CD4-positive, alpha-beta T cell treated with Interferon gamma for 1 hour (primary cell): Measurements from ENCODE around the gene DCDC1.
"Not testable (repeated sequence)": the region's sequence is repeated elsewhere in the genome, so short reads cannot be mapped to it uniquely, and the experiment has no call there.

Source experiments
- DNase-seq: peaks from one replicate; pipeline ENCODE4 v3.0.0-alpha.2; 2020

DCDC1 gene

DNA sequence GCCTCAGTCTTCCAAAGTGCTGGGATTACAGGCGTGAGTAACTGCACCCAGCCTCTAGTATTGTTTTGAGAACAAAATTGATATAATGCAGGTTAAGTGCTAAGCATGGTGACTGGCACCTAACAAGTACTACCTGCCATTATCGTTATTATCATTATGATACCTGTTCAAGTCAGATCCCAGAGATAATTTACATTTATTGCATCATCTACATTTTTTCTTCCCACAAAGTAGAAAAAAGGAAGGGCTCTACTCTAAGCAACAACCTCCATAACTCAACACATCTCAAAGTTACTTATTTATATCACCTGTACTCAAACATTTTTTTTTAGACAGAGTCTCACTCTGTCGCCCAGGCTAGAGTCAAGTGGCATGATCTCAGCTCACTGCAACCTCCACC is 42.1 kb downstream of the DCDC1 start:
- DNase-seq: no peak

DNA sequence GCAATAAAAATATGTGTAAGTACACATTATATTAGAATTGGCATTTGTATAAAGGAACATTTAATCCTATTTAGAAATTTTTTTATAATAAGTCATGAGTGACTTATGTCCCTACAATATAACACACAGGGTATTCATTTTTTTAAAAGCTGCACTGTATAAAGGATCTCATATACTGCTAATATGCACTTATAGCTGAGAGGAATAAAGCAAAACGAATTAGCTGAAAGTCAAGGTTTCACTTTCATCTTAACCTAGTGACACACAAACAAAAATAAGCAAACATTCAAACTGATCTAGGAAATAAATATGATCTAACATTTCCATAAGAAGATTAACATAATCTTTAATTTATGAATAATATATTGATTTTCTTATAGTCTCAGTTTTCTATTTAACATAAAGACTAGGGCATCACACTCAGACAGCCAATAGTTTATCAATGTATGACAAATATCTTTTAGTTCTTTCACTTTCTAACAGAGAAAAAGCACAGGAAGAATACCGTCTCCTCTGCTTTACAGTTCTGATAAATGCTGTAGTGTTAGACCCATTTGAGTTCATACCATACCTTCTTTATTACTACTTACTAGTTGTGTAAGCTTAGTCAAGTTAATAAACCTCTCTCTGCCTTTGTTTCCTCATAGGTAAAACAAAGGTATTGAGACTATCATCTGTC is 42.9 kb downstream of the DCDC1 start:
- no peak for DNase-seq

- DNase-seq: no peak
Observed at GRCh38 chr11:31325160-31325559, 44.4 kb downstream of the DCDC1 start.

- DNase-seq: no peak
Observed at GRCh38 chr11:31323145-31323544, 46.4 kb downstream of the DCDC1 start.

DNA sequence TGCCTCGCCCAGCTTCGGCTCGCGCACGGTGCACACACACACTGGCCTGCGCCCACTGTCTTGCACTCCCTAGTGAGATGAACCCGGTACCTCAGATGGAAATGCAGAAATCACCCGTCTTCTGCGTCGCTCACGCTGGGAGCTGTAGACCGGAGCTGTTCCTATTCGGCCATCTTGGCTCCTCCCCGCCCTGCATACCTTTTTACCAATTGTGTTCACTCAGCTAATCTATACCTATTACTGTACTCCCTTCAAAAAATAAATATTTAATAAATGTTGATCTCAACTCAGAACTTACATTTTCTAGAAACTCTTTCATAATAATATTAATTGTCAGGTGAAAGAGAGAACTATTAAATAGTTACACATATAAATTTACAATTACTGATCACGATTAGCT is 48.0 kb downstream of the DCDC1 start:
- DNase-seq: not testable (repeated sequence)

- DNase-seq: no peak
Observed at GRCh38 chr11:31303644-31304180, 65.8 kb downstream of the DCDC1 start.

DNA sequence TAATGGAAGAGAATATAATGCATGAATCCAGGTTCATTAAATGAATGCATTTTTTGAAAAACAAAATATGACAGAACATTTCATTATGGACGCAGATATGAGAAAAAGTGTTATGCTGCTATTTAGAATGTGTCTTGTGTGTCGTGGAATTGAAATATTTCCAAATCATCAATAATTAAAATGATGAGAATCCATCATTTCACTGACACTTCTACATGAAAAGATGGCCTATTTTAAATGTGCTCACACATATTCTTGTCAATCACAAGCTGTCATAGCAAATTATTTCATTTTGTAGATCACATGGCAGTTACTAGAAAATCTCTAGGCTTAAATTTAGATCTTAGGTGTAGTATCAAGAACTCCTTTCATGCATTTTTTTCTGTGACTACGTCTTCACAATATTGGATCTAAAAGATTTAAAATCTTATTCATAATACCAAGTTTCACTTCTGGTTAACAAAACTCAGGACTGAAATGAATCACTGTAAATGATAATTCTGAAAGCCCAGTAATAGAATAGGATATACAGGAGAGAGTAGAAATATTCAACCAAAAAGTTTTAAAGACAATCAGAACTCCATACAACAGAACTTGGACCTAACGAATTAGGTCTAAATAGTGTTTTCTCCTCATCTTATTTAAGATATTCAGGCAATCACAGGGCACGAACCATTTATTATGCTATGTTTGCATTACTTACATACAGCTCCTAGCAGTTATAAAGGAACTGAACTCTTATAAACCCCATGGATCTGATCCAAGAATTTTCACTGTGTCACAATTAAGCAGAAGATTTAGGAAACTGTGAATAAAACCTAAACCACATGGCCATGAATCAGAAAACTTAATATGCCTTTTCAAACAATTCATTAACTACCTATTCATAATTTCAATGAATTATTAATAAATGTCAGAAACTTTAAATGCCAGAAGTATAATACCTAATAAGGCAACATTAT is 67.7 kb downstream of the DCDC1 start:
- no peak for DNase-seq

DNA sequence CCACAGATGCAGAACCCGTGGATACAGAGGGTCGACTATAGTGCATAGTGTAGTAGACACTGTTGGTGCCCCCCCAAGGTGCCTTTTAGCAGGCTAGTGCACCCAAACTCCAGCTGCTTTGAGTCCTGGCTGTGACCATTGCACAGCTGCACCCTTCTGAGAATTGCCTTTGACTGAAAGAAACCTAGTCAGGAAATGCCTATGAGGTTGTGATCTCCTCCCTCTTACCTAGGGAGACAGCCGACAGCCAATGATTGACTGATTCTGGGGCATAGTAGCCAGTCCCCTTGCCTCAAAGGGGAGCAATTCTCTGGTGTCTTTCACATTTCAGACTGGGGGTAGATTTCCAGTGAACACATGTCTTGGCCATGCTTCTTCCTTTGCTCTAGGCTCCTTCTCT is 74.2 kb downstream of the DCDC1 start:
- DNase-seq: no peak

GRCh38 chr11:31273527-31273926 is 96.0 kb downstream of the DCDC1 start:
- not testable (repeated sequence) for DNase-seq

GRCh38 chr11:31267720-31268119 is 101.8 kb downstream of the DCDC1 start:
- DNase-seq: no peak

DNA sequence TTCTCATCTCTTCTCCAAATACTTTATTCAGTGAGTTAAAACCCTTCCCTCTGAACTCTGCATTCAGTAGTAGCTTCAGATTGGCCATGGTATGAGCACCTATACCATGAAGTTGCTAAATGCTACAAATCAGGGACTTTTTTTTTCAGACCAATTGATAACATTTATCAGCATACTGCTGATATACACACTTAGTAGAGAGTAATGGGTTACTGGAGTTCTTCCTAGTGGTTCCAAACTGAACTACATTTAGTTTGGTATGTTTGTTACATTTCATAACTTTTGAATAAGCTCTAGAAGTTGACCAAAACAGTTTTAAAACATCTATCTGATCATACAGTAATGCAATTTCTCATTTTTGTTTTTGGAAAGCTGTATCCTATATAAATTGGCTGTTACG is 104.7 kb downstream of the DCDC1 start:
- no peak for DNase-seq

DNA sequence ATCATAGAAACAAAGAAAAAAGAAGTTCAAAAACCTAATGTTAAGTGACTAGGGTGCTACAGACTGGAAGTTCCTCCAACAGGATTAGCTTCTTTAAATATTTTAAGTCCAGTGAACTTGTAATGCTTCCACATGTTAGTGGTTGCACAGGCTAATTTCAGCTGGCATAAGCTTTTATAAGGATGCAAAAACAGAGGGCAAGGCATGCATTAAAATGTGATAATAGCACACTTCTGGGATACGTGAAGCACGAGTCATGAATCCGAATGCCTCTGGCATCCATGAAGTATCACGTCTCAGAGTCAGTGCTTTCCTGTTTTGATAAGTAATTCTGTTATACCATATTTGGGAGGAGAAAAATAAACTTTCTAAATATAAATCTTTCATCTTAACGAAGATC is 106.8 kb downstream of the DCDC1 start:
- DNase-seq: no peak

GRCh38 chr11:31259797-31260196 is 109.7 kb downstream of the DCDC1 start:
- DNase-seq: no peak

GRCh38 chr11:31254415-31254814 is 115.1 kb downstream of the DCDC1 start:
- no peak for DNase-seq

GRCh38 chr11:31248768-31249167 is 120.8 kb downstream of the DCDC1 start:
- no peak for DNase-seq

- DNase-seq: no peak
Observed at GRCh38 chr11:31247321-31247720, 122.2 kb downstream of the DCDC1 start.

GRCh38 chr11:31246451-31247165 is 122.9 kb downstream of the DCDC1 start:
- no peak for DNase-seq

GRCh38 chr11:31243706-31244105 is 125.8 kb downstream of the DCDC1 start:
- DNase-seq: no peak

DNA sequence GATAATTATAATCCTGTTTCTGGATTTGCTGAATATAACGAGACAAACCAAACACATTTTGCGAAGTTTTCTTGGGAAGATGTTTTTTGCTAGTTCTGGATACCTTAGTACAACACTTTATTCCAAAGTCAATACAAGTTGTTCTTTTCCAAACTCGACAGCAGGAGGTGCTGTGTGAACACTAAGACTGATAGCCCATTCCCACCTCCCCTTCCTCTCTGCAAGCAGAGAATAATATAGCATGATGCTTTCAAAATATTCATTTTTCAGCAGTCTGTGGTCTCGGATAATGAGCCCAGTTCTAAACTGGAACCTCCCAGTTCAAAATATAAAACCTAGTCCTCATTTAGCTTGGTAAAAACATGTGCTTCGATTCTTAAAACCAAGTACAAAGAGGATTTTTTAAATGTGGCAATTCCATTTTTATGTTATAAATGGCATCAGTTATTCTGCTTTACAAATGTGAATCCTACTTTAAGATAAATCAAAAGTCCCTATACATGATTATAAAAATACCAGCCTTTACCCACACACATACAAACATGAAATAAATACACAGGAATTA is 129.1 kb downstream of the DCDC1 start:
- no peak for DNase-seq

DNA sequence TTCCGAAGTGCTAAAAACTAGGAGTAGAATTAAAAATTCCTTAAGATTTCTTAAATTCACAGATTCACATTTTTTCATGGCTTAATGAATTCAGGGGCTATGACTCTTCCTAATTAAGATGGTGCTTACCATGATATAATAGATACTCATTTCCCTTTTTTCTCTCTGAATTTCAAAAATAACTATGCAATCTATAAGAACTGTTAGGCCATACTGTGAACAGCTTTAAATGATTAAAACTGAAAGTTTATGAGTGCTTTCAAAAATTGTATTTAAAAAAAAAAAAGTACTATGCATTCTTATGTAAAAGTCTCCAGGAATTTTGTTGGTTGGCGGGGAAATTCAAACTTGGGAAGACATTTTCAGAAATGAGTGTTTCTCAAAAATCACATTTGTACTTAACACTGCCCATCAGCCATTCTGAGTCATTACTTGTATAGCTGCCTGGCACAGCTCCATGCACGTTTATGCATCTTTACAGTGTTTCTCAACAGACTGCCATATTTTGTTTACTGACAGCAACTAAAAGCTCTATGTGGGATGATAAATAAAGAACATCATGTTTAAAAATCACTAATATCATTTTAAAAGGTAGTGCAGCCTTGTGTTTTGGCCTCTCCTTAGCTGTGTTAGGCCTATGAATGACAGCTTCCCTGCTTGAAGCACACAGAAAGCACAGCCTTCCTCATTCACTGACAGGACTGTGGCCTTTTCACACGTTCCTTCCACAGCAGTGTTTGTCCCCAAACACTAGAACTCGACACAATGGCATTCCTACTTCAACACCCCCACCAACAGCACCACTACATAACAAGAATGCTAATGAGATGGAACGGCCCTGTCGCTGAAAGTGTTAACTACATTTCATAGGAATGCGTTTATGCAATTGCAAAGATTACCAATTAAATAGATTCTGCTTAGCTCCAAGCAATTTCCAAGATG is 131.4 kb downstream of the DCDC1 start:
- no peak for DNase-seq

GRCh38 chr11:31236143-31236542 is 133.4 kb downstream of the DCDC1 start:
- no peak for DNase-seq

GRCh38 chr11:31233425-31233824 is 136.1 kb downstream of the DCDC1 start:
- no peak for DNase-seq
